GM18499 (cell line): Measurements from ENCODE around the gene C19orf33.

ENCODE experiments used
- ATAC-seq: cut with Tn5 transposase; IDR thresholded peaks from one replicate; pipeline ENCODE4 v1.9.1; 2021; ENCODE audit warnings: moderate number of reproducible peaks; ENCODE audit not compliant: insufficient read depth, unreplicated experiment

C19orf33 gene

DNA sequence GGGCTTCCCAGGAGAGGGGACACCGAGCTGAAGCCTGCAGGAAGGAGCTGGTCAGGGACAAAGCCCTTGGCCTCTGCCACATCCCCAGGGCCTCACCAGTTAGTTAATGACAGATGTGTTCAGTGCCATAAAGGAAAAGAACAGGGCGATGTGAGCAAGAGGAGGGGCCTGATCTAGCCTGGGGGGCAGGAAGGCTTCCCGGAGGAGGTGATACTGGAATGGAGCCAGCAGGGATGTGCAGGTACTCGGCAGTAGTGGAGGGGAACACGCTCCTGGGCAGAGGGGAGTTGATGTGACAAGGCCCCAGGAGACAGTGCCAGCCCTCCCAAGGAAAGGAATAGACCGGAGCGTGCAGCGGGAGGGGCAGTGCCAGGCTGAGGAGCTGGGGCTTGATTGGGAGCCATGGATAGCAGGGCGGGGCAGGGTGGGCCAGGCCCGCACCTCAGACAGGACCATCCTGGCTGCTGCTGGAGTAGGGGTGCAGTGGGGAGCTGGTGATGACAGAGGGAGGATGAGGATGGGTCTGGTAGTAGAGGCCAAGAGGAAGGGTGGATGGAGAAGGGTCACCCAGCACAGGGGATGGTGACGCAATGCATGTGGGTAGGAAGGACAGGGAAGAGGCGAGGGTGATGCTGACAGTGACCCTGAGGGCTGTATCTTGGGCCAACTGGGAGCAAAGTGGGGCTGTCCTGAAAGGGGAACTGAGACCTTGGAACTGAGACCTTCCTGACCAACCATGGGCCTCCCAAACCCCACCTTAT lies 4.1 kb downstream of the C19orf33 start:
- no peak for ATAC-seq

GRCh38 chr19:38308926-38309614 lies 5.0 kb downstream of the C19orf33 start:
- ATAC-seq = no peak

DNA sequence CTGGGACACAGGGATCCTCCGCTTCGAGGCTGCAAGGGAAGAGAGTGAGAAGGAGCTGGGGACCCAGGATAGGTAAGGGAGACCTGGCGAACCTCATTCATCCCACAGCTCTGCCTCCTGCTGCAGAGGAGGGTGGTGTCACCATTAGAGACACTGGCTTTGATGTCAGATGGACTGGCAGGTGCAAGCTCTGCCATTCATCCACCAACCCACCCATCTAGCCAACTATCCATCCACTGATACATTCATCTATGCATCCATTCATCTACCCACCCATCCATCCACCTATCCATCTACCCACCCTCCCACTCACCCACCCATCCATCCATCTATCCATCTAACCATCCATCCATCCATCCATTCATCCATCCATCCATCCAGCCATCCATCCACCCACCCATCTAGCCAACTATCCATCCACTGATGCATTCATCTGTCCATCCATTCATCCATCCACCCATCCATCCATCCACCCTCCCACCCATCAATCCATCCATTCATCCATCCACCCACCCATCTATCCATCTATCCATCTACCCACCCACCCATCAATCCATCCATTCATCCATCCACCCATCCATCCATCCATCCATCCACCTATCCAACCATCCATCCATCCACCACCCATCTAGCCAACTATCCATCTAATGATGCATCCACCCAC lies 5.7 kb downstream of the C19orf33 start:
- ATAC-seq = no peak

DNA sequence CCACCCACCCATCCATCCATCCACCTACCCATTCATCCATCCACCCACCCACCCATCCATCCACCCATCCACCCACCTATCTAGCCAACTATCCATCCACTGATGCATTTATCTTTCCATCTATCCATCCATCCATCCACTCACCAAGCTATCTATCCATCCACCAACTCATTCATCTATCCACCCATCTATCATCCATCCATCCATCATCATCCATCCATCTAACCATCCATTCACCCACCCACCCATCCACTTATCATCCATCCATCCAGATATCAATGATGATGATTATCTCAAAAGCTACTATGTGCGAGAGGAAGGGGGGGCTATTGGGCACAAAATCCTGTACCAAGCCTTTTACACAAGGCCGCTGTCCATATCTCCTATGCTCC lies 6.2 kb downstream of the C19orf33 start:
- ATAC-seq = no peak

DNA sequence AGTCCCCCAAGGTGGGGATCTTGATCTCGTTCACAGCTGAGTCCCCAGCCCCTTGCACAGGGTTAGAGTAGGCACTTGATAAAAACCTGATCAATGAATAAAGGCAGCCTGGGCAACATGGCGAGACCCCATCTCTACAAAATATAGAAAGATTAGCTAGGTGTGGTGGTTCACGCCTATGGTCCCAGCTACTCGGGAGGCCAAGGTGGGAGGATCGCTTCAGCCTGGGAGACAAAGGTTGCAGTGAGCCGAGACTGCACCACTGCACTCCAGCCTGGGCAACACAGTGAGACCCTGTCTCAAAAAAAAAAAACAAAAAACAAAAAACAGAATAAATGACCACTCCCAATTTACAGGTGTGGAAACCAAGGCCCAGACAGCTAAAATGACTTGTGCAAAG lies 6.9 kb downstream of the C19orf33 start:
- ATAC-seq = no peak

DNA sequence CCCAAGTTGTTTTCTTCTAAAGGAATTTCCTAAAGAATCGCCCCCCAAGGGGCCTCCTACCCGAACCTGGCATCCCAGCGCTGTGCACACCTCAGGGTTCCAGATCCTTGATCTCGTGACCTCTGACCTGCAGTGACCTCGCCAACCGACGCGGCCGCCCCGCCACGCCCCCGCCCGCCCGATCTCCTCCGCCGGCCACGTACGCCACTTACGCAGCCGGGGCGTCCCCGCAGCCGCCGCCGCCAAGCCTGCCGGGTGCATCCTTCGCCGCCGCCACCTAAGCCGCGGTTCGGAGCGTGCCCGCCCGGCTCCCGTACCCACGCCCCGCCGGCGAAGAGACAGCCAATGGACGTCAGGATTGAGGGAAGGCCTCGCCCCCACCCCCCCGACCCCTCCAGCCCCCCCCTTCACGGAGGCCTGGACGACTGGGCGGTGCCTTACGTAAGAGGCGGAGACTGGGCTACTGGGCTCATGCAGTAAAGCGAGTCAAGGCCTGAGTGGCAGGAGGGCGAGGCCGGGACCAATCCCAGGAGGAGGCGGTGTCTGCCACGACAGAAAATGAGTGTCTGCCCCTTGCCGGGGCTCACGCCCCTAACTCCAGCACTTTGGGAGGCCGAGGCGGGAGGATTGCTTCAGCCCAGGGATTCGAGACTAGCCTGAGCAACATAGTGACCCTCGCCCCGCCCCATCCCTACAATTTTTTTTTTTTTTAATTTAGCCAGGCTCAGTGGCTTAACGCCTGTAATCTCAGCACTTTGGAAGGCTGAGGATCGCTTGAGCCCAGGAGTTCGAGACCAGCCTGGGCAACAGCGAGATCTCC lies 11.8 kb downstream of the C19orf33 start, which contains the start of gene YIF1B:
YIF1B (minus strand) TSS at position 291 of the 820 bp plus-strand sequence; CDS start at position 261, 30 bp downstream.
- ATAC-seq = peak; percentile 58

DNA sequence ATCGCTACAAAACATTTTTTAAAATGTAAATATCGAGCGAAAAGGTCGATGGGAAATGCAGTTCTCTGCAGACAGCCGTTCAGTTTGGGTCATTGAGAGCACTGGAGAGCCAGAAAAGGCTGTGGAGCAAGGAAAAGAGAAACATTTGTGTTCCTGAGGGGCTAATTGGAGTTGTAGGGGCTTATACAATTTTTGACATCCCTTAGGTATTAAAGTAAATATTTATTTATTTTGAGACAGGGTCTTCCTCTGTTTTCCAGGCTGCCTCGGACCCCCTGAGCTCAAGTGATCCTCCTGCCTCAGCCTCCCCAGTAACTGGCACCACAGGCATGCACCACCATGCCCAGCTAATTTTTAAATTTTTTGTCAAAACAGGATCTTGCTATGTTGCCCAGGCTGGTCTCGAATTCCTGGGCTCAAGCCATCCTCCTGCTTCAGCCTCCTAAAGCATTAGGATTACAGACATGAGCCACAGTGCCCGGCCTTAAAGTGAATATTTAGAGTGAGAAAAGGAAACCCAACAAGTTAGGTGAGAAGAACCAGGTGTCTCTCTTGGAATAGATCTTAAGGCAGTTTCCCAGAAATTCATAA lies 12.5 kb downstream of the C19orf33 start:
- ATAC-seq = no peak

DNA sequence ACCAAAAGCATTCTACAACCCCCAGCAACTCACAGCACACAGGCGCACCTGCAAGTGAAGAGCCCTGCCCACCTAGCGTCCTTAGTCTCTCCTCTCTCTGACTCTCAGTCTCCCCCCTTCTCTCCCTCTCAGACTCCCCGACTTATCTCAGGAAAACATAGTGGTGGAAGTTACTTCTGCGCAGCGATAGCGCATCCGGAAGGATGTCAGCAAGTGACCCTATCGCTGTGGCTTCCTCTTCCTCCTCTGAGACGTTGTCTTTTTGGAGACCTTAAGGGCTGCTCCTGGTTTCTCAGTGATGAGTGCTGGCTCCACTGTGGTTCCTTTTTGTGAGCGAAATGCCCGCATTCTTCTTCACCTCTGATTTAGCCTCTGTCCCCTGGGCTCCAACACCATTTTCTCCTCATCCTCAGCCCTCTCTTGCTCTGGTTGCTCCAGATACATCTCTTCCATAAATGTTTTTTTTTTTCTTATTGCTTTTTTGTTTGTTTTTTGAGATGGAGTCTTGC lies 13.1 kb downstream of the C19orf33 start:
- ATAC-seq = no peak

DNA sequence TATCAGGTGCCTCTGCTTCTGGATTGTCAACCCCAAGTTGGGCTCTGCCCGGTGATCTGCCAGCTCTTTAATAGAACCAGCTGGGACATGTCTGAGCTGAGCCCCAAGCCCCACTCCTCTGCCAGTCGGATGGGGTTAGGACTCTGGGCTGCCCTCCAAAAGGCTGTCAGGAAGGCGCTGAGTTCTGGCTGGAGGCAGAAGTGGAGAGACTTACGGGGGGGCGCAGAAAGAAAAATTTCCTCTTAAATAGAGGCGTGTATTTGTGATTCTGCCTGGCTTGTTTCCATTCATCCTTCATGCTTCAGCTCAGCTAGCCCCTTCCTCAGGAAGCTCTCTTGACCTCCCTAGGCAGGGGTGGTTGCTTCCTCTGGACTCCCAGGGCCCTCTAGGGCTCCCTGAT lies 14.6 kb downstream of the C19orf33 start:
- no peak for ATAC-seq

- no peak for ATAC-seq
These were observed 15.6 kb downstream of the C19orf33 start, which contains the start of gene KCNK6 for GRCh38 chr19:38319421-38320258. KCNK6 (plus strand) TSS chr19:38319845; CDS start chr19:38319951, 106 bp downstream.

GRCh38 chr19:38320969-38321339 lies 16.9 kb downstream of the C19orf33 start:
- ATAC-seq = no peak

DNA sequence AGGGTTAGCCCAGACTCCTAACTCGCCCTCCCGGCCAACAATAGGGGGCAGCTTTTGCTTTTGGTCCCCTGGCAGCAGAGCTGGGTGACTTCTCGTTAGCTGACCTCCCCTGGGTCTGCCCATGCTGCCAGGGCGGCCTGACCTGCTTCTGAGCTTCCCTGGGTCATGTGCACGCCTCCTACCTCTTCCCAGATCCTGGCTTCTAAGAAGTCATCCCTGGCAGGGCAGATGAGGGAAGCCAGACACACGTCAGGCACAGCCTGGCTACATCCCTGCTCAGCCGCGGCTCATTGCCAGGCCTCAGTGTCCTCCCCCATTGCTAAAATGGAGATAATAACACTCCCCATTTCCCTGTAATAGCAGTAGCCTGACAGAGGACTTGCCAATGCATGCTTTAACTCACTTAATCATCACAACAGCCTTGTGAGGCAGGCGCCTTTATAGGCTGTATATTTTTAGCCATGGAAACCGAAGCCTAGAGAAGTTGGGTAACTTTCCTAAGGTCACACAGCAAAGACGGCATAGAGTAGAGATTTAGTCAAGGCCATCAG lies 17.7 kb downstream of the C19orf33 start:
- ATAC-seq = no peak

GRCh38 chr19:38323291-38323690 lies 19.2 kb downstream of the C19orf33 start:
- ATAC-seq = no peak

DNA sequence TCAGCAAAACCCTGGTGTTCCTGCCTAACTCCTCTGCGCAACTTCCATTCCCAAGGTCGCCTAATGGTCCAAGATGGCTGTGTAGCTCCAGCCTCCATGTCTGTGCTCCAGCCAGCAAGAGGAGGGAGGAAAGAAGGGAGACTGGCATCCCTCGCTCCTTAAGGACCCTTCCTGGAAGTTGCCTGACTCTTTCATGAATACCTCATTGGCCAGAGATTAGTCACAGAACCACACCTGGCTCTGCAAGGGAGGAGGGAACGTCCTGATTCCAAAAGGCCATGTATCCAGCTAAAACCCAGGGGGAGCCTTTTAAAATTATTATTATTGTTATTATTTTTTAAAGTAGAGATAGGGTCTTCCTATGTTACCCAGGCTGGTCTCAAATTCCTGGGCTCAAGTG lies 20.4 kb downstream of the C19orf33 start:
- ATAC-seq = no peak

DNA sequence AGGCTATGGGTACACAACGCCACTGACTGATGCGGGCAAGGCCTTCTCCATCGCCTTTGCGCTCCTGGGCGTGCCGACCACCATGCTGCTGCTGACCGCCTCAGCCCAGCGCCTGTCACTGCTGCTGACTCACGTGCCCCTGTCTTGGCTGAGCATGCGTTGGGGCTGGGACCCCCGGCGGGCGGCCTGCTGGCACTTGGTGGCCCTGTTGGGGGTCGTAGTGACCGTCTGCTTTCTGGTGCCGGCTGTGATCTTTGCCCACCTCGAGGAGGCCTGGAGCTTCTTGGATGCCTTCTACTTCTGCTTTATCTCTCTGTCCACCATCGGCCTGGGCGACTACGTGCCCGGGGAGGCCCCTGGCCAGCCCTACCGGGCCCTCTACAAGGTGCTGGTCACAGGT lies 22.5 kb downstream of the C19orf33 start:
- no peak for ATAC-seq

DNA sequence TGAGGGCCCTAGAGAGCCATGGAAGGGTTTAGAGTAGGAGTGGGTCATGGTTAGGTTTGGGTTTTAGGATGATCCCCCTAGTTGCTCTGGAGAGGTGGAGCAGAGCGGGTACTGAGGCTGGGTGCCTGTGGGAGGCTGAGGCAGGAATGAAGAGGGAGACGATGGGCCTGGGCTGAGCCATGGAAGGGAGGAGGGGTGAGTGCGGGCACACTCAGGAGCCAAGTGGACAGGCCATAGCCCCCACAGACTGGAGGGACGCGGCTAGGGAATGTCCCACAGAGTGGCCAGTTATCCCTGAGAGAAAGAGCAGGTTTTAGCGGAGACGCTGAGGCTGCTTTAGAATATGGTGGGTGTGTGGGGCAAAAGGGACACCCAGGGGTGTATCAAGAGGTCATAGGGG lies 25.6 kb downstream of the C19orf33 start:
- no peak for ATAC-seq

- no peak for ATAC-seq
These were observed 27.7 kb downstream of the C19orf33 start for GRCh38 chr19:38331728-38332127.

GRCh38 chr19:38333245-38333644 lies 29.2 kb downstream of the C19orf33 start:
- no peak for ATAC-seq
